Renal cortical epithelial cell (primary cell): ENCODE data around the gene FNDC4. TPM values are rescaled to one million over a fixed set of nuclear protein-coding genes. Genes with fewer than 3 reads are reported as not detected.
A peak's percentile ranks its signal among the peaks of the same experiment; 100 is the strongest.
"Not testable (repeated sequence)": the region's sequence is repeated elsewhere in the genome, so short reads cannot be mapped to it uniquely, and the experiment has no call there.

ENCODE experiments used
- DNase-seq: peaks from one replicate; pipeline ENCODE4 v3.0.0-alpha.2; 2011; ENCODE audit warnings: low read depth
- total RNA-seq: library from RNA; depleted of rRNA; stranded (reverse); fragments of >200 nt; gene quantifications from 2 replicates; pipeline ENCODE4 v1.2.3, GENCODE V29; 2014

FNDC4 gene, protein sequence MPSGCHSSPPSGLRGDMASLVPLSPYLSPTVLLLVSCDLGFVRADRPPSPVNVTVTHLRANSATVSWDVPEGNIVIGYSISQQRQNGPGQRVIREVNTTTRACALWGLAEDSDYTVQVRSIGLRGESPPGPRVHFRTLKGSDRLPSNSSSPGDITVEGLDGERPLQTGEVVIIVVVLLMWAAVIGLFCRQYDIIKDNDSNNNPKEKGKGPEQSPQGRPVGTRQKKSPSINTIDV
- 25.6 and 30.4 TPM in 2 replicates for total RNA-seq

DNA sequence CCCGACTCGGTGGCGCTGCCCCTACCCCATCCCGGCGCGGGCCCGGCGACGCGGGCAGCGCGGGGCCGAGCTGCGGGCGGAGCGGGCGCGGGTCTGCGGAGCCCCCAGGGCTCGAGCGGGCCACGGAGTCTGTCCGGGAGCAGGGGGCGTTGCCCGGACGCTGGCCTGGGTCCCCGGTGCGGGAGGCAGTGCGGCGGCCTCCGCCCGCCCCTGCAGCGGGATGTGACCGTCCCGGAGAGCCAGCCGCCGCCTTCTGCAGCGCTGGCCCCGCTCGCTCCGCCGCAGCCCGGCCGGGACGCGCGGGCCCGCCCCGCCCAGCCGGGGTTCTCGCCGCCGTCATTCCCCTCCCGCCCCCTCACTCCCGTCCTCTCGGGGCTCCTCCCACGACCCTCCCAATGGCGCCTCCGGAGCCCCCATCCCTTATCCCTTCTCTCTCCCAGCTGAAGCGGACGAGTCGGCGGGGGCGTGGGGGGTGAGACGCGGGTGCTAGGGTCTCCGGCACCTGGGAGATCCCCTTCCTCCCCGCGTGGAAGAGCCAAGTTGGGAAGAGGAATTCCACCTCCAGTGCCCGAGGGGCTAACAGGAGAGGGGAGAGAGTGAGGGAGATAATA is at the start of gene FNDC4:
Gene FNDC4, minus strand, starts transcription at position 257 of the 611 bp plus-strand sequence. CDS start 521 bp downstream, outside the sequence.
- DNase-seq: no peak

DNA sequence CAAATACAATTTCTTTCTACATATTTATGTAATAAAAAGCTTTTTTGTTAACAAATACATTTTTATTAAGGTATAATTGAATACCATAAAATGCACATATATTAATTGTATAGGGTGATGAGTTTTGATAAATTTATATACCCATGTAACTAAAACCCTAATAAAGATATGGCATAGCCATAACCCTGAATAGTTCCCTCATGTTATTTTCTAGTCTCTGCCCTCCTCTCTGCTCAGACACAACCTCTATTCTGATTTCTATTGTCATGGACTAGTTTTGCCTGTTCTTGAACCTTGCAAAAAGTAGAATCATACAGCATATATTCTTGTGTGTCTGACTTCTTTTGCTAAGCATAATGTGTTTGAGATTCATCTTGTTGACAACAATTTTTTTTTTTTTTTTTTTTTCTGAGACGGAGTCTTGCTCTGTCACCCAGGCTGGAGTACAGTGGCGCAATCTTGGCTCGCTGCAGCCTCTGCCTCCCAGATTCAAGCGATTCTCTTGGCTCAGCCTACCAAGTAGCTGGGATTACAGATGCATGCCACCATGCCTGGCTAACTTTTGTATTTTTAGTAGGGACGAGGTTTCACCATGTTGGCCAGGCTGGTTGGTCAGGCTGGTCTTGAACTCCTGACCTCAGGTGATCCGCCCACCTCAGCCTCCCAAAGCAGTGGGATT is 49.3 kb upstream of the FNDC4 start:
- DNase-seq: no peak

DNA sequence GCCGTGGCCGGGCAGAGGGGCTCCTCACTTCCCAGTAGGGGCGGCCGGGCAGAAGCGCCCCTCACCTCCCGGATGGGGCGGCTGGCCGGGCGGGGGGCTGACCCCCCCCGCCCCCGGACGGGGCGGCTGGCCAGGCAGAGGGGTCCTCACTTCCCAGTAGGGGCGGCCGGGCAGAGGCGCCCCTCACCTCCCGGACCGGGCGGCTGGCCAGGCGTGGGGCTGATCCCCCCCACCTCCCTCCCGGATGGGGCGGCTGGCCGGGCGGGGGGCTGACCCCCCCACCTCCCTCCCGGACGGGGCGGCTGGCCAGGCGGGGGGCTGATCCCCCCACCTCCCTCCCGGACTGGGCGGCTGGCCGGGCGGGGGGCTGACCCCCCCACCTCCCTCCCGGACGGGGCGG is 44.6 kb upstream of the FNDC4 start:
- DNase-seq: not testable (repeated sequence)

GRCh38 chr2:27538839-27539450 is 43.9 kb upstream of the FNDC4 start:
- not testable (repeated sequence) for DNase-seq

GRCh38 chr2:27537287-27537686 is 42.3 kb upstream of the FNDC4 start:
- DNase-seq: no peak

DNA sequence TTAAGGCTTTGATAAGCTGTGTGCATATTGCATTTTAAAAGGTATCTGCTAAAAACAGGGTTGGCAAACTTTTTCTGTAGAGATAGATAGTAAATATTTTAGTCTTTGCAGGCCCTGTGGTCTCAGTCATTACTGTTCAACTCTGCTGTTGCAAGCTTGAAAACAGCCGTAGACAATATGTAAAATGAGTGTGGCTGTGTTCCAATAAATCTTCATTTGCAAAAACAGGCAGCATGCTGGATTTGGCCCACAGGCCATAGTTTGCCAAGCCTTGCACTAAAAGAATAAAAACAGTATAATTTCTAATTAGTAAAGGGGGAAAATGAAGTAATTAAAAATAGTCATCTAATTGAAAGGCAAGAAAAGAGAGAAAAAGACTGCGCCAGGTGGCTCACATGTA is 37.0 kb upstream of the FNDC4 start:
- no peak for DNase-seq

DNA sequence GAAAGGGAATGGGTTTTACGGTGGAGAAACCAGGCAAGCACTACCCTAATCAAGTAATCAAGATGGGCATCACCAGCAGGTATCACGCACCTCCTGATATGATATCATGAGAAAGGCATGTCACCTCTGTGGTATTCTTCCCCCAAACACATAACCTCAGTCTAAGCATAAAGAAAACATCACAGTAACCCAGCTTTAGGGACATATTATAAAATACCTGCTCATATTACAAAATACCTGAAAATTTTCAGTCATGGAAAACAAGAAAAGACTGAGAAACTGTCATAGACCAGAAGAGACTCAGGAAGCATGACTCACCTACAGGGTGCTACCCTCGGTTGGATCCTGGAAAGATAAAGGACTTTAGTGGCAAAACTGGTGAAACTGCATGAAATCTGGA is 32.2 kb upstream of the FNDC4 start:
- peak; percentile 19 for DNase-seq

DNA sequence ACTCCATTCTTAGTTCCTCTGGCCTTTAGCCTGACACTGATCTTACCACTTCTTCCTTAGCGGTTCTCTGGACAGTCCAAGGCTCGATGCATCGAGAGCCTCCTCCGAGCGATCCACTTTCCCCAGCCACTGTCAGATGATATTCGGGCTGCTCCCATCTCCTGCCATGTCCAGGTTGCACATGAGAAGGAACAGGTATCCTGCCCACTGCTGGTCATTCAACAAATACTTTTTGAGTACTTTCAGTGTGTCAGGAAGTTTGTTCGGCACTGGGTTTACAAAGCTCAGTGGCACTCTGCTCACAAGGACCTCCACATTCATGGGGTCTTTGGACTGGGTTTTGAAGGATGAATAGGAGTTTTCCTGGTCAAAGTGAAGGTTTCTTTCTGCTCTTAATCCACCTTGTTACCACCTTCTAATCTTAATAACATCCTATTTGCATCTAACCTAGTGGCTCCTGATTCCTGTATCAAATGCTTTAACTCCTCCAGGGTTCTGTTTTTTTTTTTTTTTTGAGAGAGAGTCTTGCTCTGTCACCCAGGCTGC is 27.5 kb upstream of the FNDC4 start:
- DNase-seq: no peak

GRCh38 chr2:27520316-27520715 is 25.3 kb upstream of the FNDC4 start:
- no peak for DNase-seq

DNA sequence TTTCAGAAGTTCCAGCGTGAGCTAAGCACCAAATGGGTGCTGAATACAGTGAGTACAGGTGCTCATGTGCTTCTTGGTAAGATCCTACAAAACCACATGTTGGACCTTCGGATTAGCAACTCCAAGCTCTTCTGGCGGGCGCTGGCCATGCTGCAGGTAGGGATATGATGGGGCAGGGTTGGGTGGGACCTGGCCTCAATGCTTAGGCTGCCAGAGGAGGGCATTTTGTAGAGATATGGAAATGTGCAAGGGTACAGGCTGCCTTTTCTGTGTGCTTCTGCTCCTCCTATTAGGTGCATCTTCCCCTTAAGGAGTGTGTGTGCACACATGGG is 23.7 kb upstream of the FNDC4 start:
- DNase-seq: no peak

- DNase-seq: no peak
Measured at GRCh38 chr2:27518113-27518781, 23.2 kb upstream of the FNDC4 start.

- no peak for DNase-seq
Measured at GRCh38 chr2:27509326-27509725, 14.3 kb upstream of the FNDC4 start.

- no peak for DNase-seq
Measured at GRCh38 chr2:27507293-27507692, 12.3 kb upstream of the FNDC4 start.

DNA sequence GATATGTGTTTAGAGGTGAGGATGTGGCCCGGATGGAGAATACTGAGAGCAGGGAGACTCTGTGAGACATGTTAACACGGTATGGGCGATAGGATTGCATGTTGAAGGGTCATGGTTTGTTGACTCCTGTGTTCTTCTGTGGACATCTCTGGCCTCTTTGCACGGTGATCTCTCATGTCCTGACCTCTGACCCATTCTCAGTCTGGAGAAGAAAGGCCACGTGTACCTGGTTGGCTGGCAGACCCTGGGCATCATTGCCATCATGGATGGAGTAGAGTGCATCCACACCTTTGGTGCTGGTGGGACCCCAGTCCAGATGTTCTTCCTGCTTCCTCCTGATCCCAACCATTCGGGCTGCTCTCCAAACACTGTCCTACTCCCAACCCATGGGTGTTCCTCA is 11.6 kb upstream of the FNDC4 start:
- no peak for DNase-seq

DNA sequence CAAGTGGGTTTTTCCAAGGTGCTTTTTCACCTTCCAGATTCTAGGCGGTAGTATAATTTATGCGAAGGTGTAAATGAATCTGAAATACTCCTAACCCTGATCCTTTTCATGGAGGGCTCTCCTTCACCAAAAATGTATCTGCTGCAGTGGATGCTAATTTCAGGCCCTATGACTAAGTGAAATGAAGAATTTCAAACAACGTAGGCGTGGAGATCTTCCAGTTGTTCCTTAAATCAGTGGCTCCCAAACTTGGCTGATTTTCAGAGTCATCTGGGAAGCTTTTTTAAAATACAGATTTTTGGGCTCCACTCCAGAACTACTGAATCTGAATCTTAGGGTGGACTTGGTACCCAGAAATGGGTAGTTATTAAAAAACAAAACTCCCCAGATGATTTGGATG is 7.1 kb upstream of the FNDC4 start:
- DNase-seq: no peak

- DNase-seq: no peak
Measured at GRCh38 chr2:27501042-27501441, 6.0 kb upstream of the FNDC4 start.

GRCh38 chr2:27498975-27499374 is 4.0 kb upstream of the FNDC4 start:
- DNase-seq: no peak

DNA sequence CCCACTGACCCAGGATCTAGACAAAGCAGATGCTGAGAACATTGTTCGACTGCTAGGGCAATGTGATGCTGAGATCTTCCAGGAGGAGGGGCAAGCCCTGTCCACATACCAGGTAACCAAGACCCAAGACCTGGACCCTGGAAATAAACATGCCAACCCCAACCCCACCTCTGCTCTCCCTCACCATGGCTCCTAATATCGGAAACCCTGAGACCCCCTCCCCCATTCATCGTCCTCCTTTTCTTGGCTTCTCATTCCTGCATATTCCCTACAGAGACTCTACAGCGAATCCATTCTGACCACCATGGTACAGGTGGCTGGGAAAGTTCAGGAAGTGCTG is 2.3 kb upstream of the FNDC4 start:
- DNase-seq: no peak

DNA sequence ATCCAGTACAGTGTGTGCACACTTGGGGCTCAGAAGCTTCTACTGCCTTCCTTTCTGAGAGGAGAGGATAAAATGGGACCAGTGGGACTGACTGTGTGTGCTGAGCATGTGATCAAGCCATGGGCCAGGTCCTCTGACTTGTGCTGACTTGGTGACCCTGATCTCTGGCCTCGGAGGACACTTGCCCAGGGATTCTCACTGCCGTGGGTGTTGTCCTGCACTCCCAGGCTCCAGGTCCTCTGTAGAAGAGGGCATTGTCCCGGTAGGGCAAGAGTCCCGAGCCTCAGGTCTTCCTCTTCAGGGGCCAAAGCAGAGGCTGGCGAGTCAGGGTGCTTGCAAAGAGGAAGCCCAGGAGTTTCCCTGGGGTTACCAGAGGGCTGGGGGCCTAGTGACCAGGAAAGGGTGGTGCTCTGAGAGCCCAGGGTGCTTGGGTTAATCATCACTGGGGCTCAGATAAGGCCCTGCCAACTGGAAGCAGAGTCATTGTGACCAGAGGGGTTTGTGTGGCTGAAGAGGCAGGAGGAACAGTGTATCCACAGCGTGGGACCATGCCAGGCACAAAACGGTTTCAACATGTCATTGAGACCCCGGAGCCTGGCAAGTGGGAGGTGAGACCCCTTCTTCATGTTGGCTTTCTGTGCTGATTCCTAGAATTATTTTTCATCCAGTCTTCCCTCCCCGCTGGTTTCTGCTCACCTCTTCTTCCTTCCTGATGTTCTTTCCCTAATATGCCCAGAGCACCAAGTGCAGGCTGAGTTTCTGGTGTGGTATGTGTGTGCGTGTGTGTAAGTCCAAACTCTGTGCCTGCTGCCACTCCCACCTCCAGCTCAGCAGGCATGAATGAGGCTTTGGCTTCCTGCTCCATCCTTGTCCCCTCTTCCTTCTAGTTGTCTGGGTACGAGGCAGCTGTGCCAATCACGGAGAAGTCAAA is 1.6 kb upstream of the FNDC4 start, which contains the start of gene GCKR:
Gene GCKR, plus strand, starts transcription at position 483 of the 931 bp plus-strand sequence. Its CDS starts 66 bp downstream, at position 549.
- peak; percentile 26 for DNase-seq

- DNase-seq: no peak
Measured at GRCh38 chr2:27495840-27496356, 898 bp upstream of the FNDC4 start.
